ENCODE results near the gene ADCY4. TPM values are rescaled to one million over a fixed set of nuclear protein-coding genes. Genes with fewer than 3 reads are reported as not detected.
A peak's percentile ranks its signal among the peaks of the same experiment; 100 is the strongest.

The ADCY4 gene
- total and polyA plus RNA-seq, 2 donors (not counting 1 experiment from before 2014, with no cell fraction given): 2.3 to 7.8 TPM

DNA sequence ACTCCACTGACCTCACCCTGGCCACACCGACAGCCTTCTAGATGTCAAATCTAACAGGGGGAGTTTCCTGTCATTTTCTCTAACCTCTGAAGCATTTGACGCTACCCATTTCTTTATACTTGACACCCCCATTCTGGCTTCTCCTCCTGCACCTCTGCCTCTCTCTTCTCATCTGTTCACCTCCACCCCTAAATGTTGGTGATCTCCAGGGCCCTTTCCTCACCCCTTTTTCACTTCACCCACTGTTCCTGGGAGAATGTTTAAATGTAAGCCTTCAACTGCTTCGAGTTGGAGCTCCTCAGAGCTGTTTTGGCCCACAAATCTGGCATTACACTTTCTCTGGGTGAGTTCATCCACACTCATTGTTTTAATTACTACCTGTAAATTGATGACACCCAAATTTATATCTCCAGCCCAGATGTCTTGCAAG lies 63.0 kb downstream of the ADCY4 start:
- ATAC-seq (ENCODE audit: low read depth) (no peak), DNase-seq (no peak)
- H3K79me2 ChIP-seq (ENCODE audit: control insufficient read depth, insufficient read depth, low read length): peaks cover 26% of the 10 kb centered on the region
- H2AFZ ChIP-seq (ENCODE audit: insufficient read depth, low read depth, low read length, poor library complexity, severe bottlenecking): peak overlapping the region; percentile 79
- H3K27ac Mint-ChIP-seq: peak overlapping the region; percentile 94
- TF ChIP-seq EZH2 (IDR thresholded peaks at IDR 0.05; ENCODE audit: borderline replicate concordance, insufficient read depth, low read depth, low read length, poor library complexity, severe bottlenecking): no peak
- TF ChIP-seq CTCF (IDR thresholded peaks at IDR 0.05): no peak
- peak overlapping the region; percentile 71 for H3K9ac ChIP-seq (ENCODE audit: low read length)
- ChIA-PET CTCF (interaction anchor here (0.7 to 4.2 kb wide), 17 partner anchors 8 to 160 kb away, joined by 3 to 40 read pairs (median 4); partner anchors contain the start of genes CHMP4A, CIDEB, IRF9 and LTB4R), POLR2A (interaction anchor here (0.7 to 2.9 kb wide), 13 partner anchors 8 to 159 kb away, joined by 3 to 51 read pairs (median 5); partner anchors contain the start of genes CBLN3, DCAF11, DHRS1 and EMC9)
- H4K20me1 ChIP-seq (ENCODE audit: control insufficient read depth, insufficient read depth, low read length, poor library complexity, severe bottlenecking): no peaks in the 10 kb centered on the region
- H3K9me3 ChIP-seq (ENCODE audit: control extremely low read depth in 1 of 3, control insufficient read depth in 2 of 3, insufficient read depth in 1 of 3, low read length in 2 of 3): no peaks in the 10 kb centered on the region
- peak overlapping the region; percentile 86 for H3K4me2 ChIP-seq (replicated peaks; ENCODE audit: low read depth, low read length, poor library complexity, severe bottlenecking)
- intact Hi-C loops (cut with micrococcal nuclease): loop anchor here (1.0 to 10.0 kb wide), 12 partner anchors 7 to 159 kb away; partner anchors contain the start of genes CHMP4A, DCAF11, EMC9 and GMPR2
- peak overlapping the region; percentile 93 to 97 for H3K27ac ChIP-seq (ENCODE audit: low read length in 2 of 2)
- peaks cover 0 to 24% of the 10 kb centered on the region in 2 experiments for H3K36me3 ChIP-seq (replicated peaks in 1 of 2; ENCODE audit: control extremely low read depth in 1 of 2, control insufficient read depth in 1 of 2, extremely low read depth in 1 of 2, insufficient read depth in 2 of 2, low read length in 1 of 2)
- peak overlapping the region; percentile 94 for H3K4me3 Mint-ChIP-seq
- WGBS (ENCODE audit: insufficient coverage): 38% methylated on average over 3 of the region's 3 CpGs
- H3K27me3 ChIP-seq (replicated peaks in 1 of 4; ENCODE audit: control extremely low read depth in 1 of 4, control insufficient read depth in 3 of 4, insufficient read depth in 4 of 4, low read length in 3 of 4): no peaks in the 10 kb centered on the region
- H3K9me3 Mint-ChIP-seq (ENCODE audit: insufficient read depth): no peaks in the 10 kb centered on the region
- no peaks in the 10 kb centered on the region for H3K27me3 Mint-ChIP-seq
- peaks cover 53% of the 10 kb centered on the region for H3K4me1 Mint-ChIP-seq
- H3K4me3 ChIP-seq (ENCODE audit: control extremely low read depth in 1 of 5, extremely low read depth in 1 of 5, insufficient read depth in 1 of 5, low read depth in 2 of 5, low read length in 4 of 5): peak overlapping the region; percentile 35 to 96 (median 93)
- peaks cover 33 to 41% of the 10 kb centered on the region in 2 donors for H3K4me1 ChIP-seq (ENCODE audit: control insufficient read depth in 2 of 2, insufficient read depth in 2 of 2, low read length in 2 of 2)

Data from B cell (primary cell).